GM12874 (cell line): Measurements from ENCODE around the gene SERPINI2.
A peak's percentile ranks its signal among the peaks of the same experiment; 100 is the strongest.

Source experiments
- TF ChIP-seq, protein P1 (sequence below): IDR thresholded peaks from 2 replicates; pipeline ENCODE4 v1.5.1; 2011; ENCODE audit warnings: low read depth, mild to moderate bottlenecking, control low read depth, low read length, moderate library complexity; ENCODE audit not compliant: insufficient read depth

The SERPINI2 gene

DNA sequence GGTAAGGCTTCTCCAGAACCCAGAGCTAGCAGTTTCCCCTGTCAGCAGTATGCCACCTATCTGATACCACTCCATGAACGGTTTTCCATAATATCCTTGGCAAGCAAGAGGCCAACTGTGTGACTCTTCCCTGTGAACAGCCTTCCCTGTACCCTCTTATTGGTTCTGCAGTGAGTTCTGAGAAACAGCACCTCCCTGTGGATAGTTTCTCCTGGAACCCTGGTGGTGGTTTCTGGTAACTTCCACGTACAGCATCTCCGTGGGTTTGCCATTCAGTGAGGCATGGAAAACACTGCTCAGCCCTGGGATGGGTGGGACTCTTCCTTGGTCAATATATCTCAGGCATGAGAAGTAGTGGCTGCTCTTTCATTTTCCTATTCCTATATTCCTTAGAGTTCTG, 19.4 kb upstream of the SERPINI2 start:
- TF ChIP-seq, protein P1, sequence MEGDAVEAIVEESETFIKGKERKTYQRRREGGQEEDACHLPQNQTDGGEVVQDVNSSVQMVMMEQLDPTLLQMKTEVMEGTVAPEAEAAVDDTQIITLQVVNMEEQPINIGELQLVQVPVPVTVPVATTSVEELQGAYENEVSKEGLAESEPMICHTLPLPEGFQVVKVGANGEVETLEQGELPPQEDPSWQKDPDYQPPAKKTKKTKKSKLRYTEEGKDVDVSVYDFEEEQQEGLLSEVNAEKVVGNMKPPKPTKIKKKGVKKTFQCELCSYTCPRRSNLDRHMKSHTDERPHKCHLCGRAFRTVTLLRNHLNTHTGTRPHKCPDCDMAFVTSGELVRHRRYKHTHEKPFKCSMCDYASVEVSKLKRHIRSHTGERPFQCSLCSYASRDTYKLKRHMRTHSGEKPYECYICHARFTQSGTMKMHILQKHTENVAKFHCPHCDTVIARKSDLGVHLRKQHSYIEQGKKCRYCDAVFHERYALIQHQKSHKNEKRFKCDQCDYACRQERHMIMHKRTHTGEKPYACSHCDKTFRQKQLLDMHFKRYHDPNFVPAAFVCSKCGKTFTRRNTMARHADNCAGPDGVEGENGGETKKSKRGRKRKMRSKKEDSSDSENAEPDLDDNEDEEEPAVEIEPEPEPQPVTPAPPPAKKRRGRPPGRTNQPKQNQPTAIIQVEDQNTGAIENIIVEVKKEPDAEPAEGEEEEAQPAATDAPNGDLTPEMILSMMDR: peak; percentile 44; the same call in 1 of the 2 replicates

DNA sequence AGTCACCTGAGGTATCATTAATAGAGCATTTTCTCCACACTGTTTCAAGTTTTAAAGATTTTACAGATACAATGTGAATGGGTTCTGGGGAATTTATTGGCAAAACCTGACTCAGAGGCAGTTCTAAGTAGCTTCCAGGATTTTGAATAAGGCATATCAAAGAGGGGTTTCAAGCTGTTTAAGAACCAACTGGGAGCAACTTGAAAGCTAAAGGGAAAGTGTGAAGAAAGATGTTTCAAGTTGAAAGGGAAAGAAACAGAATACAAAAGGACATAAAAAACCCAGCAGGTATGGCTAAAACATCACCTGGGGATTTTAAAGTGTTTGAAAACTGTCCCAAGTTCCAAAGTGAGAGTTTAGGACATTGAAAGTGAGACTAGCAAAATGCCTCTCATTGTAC, 17.8 kb upstream of the SERPINI2 start:
- TF ChIP-seq, protein P1: no peak

DNA sequence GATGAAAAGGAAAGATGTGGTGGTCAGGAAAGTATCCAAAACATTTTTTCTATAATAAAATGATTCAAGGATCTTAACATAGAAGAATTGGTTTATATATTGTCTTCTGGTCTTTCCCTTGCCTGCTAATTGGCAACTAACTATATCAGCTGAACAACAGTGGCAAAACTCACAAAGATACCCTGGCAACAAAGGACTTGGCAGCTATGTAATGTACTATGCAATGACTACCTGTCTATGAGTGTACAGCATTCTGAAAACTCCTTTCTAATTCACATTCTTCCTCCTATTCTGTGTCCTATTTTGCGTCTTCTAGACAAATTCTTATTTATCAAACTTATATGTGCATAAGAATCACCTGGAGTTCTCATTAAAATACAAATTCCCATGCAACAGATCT, 15.7 kb upstream of the SERPINI2 start:
- TF ChIP-seq, protein P1: no peak

DNA sequence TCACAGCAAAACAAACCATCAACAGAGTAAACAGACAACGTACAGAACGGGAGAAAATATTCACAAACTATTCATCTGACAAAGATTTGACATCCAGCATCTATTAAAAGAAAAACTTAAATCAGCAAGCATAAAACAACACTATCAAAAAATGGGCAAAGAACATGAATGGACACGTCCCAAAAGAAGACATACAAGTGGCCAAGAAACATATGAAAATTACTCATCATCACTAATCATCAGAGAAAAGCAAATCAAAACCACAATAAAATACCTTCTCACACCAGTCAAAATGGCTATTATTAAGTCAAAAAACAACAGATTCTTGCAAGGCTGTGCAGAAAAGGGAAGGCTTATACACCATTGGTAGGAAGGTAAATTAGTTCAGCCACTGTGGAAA, 13.7 kb upstream of the SERPINI2 start:
- TF ChIP-seq, protein P1: no peak

DNA sequence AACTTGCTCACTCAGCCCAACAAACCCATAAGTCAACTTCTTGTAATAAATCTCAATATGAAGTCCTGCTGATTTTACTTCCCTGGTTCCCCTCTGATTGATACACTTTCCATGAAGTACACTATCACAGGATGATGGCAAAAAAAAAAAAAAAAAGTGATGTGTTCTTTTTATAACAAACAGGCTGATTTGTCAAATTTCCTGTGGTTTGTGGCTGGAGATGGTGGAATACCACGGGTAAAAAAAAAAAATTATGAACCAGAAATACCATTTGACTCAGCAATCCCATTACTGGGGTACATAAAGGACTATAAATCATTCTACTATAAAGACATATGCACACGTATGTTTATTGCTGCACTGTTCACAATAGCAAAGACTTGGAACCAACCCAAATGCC, 10.7 kb upstream of the SERPINI2 start:
- TF ChIP-seq, protein P1: no peak

DNA sequence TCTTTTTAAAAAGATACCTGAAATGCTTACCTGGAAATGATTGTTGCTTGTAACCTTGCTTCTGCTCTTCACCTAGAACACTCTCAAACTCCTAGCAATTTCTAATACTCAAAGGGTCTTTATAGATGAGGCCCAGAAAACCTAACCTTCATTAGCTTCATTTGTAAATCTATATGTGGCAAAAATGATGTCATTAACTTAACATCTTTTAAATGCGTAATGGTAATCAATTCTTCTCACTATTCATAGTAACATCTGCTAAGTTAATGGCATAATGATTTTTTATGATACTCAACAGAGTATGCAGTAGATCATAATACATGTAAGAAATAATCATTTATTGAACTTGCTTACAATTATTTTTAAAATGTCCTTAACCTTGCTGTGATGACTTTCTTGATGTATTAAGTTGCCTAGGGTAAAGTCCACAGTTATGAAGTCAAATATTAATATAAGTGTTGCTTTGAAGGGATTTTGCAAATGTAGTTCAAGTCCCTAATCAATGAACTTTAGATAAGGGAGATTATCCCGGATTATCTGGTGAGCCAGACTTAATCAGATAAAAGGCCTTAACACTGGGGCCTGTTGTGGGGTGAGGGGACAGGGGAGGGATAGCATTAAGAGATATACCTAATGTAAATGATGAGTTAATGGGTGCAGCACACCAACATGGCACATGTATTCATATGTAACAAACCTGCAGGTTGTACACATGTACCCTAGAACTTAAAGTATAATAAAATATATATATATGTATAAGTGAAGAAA, 10.1 kb upstream of the SERPINI2 start:
- TF ChIP-seq, protein P1: no peak

DNA sequence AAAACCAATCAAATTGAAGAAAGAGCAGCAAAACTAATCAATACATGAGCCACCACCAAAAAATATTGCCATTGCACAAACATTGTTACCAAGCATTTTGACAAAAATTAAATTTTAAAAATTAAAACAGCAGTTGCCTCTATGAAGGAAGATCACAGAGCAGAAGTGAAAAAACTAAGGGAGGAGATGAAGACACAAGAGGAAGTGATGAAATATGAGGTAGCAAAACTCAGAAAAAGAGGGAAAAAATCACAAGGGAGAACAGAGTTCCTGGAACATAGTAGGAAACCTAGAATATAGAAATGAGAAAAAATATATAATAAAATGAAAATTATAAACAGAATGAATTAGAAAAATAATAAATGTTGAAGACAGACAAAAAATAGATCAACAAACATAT, 7.3 kb upstream of the SERPINI2 start:
- TF ChIP-seq, protein P1: no peak
